ENCODE results near the gene CBY2. TPM values are rescaled to one million over a fixed set of nuclear protein-coding genes. Genes with fewer than 3 reads are reported as not detected.

Gene CBY2
- total and polyA plus RNA-seq, 2 of the 4 experiments (the other 2 are of a cell fraction), result not detected

GRCh38 chr13:45733361-45733760 lies 31.2 kb downstream of the CBY2 start:
- Histone ChIP-seq H3K4me3 (ENCODE audit: insufficient read depth, low read depth, low read length) (no peak overlapping the region), H3K14ac (replicated peaks; ENCODE audit: low read depth, low read length) (no peak overlapping the region), H3K27me3 (ENCODE audit: control insufficient read depth, insufficient read depth, low read length) (peaks cover 8% of the 10 kb centered on the region), H3K9me3 (ENCODE audit: control insufficient read depth, insufficient read depth, low read length) (no peaks in the 10 kb centered on the region), H3K4ac (ENCODE audit: low read depth, low read length) (no peak overlapping the region), H2AK9ac (replicated peaks; ENCODE audit: low read depth, low read length, poor library complexity) (no peak overlapping the region), H2AK5ac (ENCODE audit: low read depth, low read length) (no peak overlapping the region), H2BK15ac (ENCODE audit: low read depth, low read length) (no peak overlapping the region), H2BK5ac (ENCODE audit: low read depth, low read length, poor library complexity, severe bottlenecking) (no peak overlapping the region), H3K36me3 (ENCODE audit: control insufficient read depth, insufficient read depth, low read length) (no peaks in the 10 kb centered on the region), H2AFZ (replicated peaks; ENCODE audit: low read length, poor library complexity) (no peak overlapping the region), H4K5ac (ENCODE audit: low read depth, low read length) (no peak overlapping the region), H3K9ac (ENCODE audit: low read depth, low read length) (no peak overlapping the region), H3K23ac (ENCODE audit: low read depth, low read length) (no peak overlapping the region), H3K4me2 (ENCODE audit: low read depth, low read length) (no peak overlapping the region), H2BK20ac (ENCODE audit: low read depth, low read length) (no peak overlapping the region), H3K27ac (ENCODE audit: insufficient read depth, low read length) (no peak overlapping the region), H3K9me1 (ENCODE audit: insufficient read depth, low read length) (no peaks in the 10 kb centered on the region), H2BK120ac (ENCODE audit: low read depth, low read length) (no peak overlapping the region), H3K4me1 (ENCODE audit: control insufficient read depth, insufficient read depth, low read length) (no peaks in the 10 kb centered on the region), H4K91ac (ENCODE audit: insufficient read depth, low read depth, low read length) (no peak overlapping the region), H4K8ac (ENCODE audit: low read depth in 2 of 2, low read length in 2 of 2) (no peak overlapping the region), H3K56ac (ENCODE audit: extremely low read depth, insufficient read depth, low read length) (no peak overlapping the region), H4K20me1 (ENCODE audit: insufficient read depth, low read length) (no peaks in the 10 kb centered on the region), H3K18ac (ENCODE audit: low read depth, low read length) (no peak overlapping the region), H3K79me1 (ENCODE audit: low read depth in 1 of 2, low read length in 2 of 2) (no peaks in the 10 kb centered on the region)
- intact Hi-C loops (cut with micrococcal nuclease) (no loop called here), in situ Hi-C loops (cut with MboI; ENCODE audit: low sequenced_read_pairs) (no loop called here), dilution Hi-C loops (cut with HindIII; ENCODE audit: low sequenced_read_pairs, unreplicated experiment) (no loop called here)
- no peak for ATAC-seq (ENCODE audit: low read depth)
- ChIA-PET POLR2A (ENCODE audit: unreplicated experiment) (no interaction called here), CTCF (interaction anchor here (1.2 kb wide), 1 partner anchor 16 kb away, joined by 4 read pairs; no protein-coding TSS in a partner anchor)
- no peak for DNase-seq
- TF ChIP-seq CTCF (conservative IDR thresholded peaks at IDR 0.05; ENCODE audit: low read depth, low read length) (no peak), NFE2L2 (IDR thresholded peaks at IDR 0.05; ENCODE audit: low read depth, low read length) (no peak), POLR2A (IDR thresholded peaks at IDR 0.05; ENCODE audit: low read depth, low read length) (no peak)
- no TSS peak for BruUV-seq (replicated peaks)
- WGBS, 2 experiments (ENCODE audit: extremely low coverage in 2 of 2, insufficient read length in 1 of 2), result 40% methylated on average over 2 of the region's 5 CpGs; no CpG with 5 or more reads in 1 of the 2 experiments

Measured in IMR-90 (cell line).